GM19455 (cell line): ENCODE results near the gene PADI1.

Experiments
- ATAC-seq: cut with Tn5 transposase; IDR thresholded peaks from one replicate; pipeline ENCODE4 v1.9.1; 2021; ENCODE audit not compliant: unreplicated experiment

Gene PADI1

DNA sequence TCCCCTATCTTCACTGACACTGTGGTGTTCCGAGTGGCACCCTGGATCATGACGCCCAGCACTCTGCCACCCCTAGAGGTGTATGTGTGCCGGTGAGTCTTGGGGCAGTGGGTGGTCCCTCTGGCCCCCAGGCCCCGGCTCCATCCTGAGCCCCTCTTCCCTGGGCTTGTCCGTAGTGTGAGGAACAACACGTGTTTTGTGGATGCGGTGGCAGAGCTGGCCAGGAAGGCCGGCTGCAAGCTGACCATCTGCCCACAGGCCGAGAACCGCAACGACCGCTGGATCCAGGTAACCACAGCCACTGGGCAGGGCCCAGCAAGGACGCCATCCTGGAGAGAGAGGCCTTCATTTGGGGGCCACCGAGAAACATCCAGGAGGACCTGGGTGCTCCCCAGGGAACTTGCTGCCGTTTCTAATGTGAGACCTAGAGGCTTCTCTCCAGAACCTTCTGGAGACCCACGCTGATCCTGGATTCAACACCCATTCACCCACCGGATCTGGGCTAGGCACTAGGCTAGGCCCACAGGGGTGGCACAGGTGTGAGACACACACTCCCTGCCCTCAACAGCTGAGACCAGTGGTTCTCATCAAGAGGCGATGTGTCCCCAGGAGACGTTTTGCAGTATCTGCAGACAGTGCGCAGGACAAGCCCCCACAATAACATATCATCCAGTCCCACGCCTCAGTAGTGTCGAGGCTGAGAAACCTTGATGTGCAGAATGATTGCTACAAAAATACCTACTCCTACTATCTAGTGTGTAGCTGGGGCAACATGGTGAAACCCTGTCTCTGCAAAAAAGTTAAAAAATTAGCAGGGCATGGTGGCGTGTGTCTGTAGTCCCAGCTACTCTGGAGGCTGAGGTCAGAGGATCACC lies 66.2 kb downstream of the PADI1 start:
- no peak for ATAC-seq

DNA sequence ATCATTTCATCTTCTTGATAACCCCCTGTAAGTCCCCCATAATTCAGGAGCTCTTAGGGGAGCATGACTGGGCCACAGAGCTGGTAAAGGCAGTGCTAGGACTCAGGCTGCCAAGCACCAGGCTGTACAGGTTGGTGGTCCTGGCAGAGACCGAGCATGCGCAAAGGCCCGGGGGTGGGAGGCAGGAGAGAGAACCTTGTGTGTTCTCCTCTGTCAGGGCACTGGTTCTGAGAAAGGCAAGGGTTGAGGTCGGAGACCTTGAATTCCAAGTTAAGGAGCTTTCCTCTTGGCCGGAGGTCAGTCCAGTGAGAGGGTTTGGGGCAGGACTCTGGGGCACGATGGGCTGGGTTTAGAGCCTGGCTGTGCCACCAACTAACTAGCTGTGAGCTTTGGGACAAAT lies 67.1 kb downstream of the PADI1 start:
- ATAC-seq, result no peak

DNA sequence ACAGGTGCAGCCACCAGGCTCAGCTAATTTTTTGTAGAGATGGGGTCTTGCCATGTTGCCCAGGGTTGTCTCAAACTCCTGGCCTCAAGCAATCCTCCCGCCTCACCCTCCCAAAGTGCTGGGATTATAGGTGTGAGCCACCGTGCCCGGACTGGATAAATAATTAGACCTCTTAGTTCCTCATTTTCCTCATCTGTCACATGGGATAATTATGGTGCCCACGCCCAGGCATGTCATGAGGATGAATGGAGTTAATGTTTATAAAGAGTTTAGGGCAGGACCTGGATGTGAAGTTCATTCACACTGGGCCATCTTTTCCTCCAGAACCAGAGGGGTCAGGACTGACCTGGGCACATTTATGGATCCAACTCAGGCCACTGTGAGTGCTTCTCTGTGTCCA lies 67.7 kb downstream of the PADI1 start:
- no peak for ATAC-seq

DNA sequence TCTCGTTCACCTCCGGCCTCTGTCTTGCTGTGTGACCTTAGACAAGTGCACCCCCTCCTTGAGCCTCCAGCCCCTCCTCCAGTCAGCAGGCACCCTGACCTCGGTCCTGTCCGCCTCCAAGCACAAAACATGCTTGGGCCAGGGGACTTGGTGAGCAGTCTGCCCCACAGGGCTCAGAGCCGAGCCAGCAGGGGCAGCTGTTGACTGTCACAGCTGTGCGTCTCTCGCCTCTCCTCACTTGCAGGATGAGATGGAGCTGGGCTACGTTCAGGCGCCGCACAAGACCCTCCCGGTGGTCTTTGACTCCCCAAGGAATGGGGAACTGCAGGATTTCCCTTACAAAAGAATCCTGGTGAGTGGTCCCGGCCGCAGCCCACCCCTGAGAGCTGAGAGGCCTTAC lies 68.2 kb downstream of the PADI1 start:
- no peak for ATAC-seq

GRCh38 chr1:17274186-17275170 lies 69.5 kb downstream of the PADI1 start:
- peak; percentile 71 for ATAC-seq

GRCh38 chr1:17276568-17276967 lies 71.6 kb downstream of the PADI1 start:
- no peak for ATAC-seq

DNA sequence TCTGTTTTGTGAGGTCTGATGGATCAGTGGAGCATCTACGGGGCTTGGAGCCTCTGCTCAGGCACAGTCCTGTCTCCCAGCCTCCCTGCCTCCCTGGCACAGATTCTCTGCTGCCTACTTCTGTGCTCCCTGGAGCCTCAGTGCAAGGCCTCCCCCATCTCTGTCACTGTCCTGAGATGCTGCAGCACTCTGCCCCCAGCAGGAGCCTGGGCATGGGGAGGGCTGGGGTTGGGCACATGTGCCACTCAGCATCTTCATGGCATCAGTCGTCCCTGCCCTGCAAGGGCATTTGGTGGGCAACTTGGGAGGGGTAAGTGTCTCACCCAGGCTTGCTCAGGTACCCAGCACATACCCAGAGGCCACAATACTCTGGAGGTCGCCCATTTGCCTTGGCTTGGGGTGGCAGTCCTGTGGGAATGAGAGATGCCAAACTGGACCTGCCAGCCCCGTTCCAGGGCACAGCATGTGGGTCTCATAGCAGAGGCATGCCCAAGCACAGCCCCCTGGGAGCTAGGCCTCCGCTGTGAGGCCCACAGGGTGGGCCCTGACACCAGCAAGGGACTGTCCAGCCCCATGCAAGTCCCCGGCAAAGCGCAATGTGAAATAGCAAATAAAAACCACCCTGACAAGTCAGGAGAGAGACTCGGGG lies 72.7 kb downstream of the PADI1 start:
- no peak for ATAC-seq

DNA sequence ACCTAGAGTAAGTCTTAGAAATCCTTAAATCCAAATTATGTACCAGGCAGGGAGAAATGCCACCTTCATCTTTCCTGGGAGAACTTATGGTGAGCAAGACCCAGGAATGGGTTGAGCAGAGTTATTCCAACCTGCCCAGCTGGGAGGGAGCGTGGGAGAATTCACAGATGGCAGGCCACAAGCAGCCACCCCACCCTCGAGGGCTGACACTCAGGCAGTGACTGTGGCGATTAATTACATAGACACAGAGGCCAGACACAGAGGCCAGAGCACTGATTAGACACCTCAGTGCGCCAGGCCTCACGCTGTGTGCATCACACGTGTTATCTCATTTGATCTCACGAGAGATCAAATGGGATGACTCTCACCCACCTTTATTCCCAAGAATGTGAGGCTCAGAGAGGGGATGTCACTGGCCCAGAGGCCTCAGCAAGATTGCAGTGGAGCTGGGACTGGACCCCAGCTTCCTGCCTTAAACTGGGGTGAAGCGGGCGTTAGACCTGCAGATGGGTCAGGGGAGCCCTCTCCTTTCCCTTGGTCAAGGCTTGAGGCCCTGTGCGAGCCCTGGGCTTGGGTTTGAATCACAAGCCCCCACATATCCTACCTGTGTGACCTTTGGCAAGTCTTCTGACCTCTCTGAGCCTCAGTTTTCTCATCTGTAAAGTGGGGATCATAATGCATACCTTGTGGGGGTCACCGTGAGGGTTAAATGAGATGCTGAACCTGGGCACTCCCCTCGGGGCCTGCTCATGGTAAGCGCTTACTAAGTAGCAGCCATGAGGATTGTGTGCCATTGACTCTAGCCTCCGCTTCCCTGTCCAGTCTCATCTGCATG lies 74.3 kb downstream of the PADI1 start:
- no peak for ATAC-seq

DNA sequence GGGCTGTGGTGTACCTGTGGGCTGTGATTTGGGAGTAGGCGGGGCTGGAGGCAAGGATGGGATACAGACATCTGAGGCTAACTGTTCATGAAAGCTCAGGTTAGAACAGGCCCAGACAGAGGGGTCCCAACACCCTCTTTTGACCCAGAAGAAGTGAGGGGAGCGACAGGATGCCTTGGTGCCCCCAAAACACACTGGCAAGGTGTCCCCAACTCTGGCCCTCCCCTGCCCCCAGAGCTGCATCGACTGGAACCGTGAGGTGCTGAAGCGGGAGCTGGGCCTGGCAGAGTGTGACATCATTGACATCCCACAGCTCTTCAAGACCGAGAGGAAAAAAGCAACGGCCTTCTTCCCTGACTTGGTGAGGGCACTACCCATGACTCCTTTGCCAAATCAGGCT lies 75.5 kb downstream of the PADI1 start:
- no peak for ATAC-seq

DNA sequence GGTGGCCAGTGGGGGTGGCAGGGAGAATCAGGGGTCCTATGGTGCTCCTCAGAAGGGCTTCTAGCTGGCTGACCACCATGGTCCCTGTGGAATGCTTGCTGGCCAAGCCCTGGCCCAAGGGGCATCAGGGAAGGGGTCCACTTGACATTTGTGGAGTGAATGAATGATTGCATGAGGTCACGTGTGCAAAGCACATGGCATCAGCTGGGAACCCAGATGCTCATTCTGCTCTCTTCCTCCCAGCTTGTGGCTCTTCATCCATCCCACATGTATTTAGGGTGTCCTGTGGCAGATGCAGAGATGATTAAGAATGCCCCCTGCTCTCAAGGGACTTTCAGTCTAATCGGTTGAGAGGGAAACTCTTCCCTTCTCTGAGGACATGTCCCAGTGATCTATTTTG lies 76.0 kb downstream of the PADI1 start:
- ATAC-seq, result no peak

GRCh38 chr1:17281775-17282181 lies 76.8 kb downstream of the PADI1 start:
- ATAC-seq, result no peak

- ATAC-seq, result no peak
Observed at GRCh38 chr1:17282836-17283235, 77.9 kb downstream of the PADI1 start.

DNA sequence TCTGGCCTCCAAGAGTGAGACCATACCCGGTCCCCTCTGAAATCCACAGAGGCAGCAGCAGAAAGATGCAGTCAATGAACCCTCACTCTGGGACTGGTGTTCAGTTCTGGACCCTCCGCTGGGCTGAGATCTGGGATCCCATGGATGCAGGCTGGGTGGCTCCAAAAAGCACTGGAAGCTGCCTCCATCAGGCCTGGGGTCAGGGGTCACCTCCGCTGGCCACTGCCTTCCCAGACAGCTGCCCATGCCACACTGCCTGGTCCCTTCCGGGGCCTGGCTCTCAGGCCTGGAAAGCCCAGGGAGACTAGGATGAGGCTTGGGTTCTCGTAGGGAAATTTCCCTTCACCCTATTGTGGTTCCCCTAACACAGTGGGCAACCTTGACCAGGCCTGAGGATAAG lies 81.7 kb downstream of the PADI1 start:
- ATAC-seq, result no peak

DNA sequence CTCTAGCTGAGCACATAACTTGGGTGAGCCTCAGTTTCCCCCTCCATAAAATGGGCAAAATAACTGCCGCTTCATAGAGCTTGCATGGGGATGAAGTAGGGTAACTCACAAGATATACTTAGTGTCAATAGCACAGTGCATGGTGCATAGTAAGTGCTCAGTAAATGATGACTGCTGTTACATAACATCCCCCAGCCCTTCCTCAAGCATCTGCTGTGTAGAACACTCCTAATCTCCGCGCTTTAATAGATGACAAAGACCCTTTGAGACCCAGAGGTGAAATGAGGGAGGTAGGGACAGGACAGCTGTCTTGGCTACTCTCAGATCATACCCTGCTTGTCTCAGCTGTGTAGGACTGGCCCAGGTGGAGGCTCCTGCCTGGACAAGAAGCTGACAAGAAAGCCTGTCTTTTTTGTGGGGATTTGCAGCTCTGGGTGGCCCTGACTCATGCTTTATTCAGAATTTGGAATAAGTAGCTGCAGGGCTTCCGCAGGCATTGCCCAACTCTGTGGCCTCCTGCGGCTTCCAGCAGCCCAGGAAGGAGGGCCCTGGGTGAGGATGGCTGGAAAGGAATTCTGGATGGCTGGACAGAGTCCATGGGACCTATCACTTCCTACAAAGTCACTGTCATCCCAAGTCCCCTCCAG lies 82.3 kb downstream of the PADI1 start:
- no peak for ATAC-seq

DNA sequence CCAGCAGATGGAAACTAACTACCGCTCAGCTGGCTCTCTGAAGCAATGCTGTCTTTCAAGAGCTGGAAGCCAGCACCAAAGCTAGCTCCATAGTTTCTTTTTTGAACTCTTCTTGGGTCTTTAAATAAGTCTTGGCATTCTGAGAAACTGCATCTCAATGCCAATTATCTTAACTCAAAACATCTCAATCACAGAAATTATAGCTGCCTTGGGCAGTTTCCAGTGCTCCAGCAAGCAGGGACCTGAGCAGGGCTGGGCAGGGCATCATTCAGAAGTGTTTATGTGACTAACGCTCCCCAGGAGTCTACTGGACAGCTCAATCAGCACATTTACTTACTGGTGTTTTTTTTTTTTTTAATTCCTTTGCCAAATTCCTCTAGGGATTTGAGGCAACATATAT lies 84.8 kb downstream of the PADI1 start:
- ATAC-seq, result no peak

- ATAC-seq, result no peak
Observed at GRCh38 chr1:17290553-17290952, 85.6 kb downstream of the PADI1 start.

GRCh38 chr1:17292299-17293160 lies 87.6 kb downstream of the PADI1 start:
- ATAC-seq, result no peak

DNA sequence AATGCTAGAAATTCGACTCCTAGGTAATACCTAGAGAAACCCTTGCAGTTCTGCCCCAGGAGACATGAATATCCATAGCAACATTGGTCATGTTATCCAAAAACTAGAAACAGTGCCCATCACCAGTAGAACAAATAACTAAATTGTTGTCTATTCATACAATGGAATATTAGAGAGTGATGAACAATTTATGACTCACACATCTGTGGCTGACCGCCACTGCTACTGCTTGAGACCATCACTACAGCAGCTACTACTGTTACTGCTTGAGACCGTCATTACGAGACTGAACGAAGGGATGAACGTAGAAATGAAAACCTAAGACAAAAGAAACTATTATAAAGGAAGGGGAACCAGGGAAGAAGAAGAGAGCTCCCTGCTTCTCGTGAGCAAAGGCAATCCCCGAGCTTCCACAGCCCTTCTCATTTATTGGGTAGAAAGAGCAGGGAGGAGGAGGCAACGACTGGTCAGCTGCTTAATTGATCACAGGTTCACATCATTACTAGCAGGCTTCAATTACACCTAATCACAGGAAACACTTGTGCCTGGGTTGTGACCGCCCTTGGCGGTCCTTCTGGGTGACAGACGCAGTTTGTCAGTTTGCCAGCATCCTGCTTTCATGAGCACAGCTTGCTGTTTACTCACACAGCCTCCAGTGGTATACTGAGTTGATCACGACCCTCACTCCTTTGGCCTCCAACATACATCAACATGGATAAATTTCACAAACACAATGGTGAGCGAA lies 88.9 kb downstream of the PADI1 start:
- ATAC-seq, result no peak
